Endothelial cell of umbilical vein (primary cell): ENCODE measurements around the gene NARS2. TPM values are rescaled to one million over a fixed set of nuclear protein-coding genes. Genes with fewer than 3 reads are reported as not detected.

ENCODE experiments used
- BruUV-seq: library from RNA; stranded (reverse); fragments of 400-500 nt; replicated peaks from 2 replicates; lab custom pipeline; 2021; lab: Mats Ljungman, UMichigan
- CTCF ChIA-PET: fragments of 300-600, 350-600 bp; sonication (Branson Sonifier 250); formaldehyde crosslinking; loops from one replicate; lab custom pipeline; 2021; ENCODE audit warnings: antibody characterized with exemption, inconsistent platforms; lab: Charles Lee
- POLR2A ChIA-PET: fragments of 300-600, 350-600 bp; sonication (Branson Sonifier 250); formaldehyde crosslinking; loops from one replicate; lab custom pipeline; 2021; ENCODE audit warnings: antibody characterized with exemption, inconsistent platforms; lab: Charles Lee
- DNase-seq: peaks from one replicate; pipeline ENCODE4 v3.0.0-alpha.2; 2011; ENCODE audit warnings: low read depth, low spot score
- FAIRE-seq: peaks from 2 replicates; lab custom pipeline; 2011; peaks lifted over from hg19 to GRCh38; lab: Jason Lieb, UNC
- H2AFZ ChIP-seq: 2 replicates; pipeline ENCODE4 v1.6.0; 2012; ENCODE audit warnings: low read depth, low read length, control low read depth, inconsistent platforms
- H3K27ac ChIP-seq: 2 replicates; pipeline ENCODE4 v1.5.1; 2011; ENCODE audit warnings: low read depth, mild to moderate bottlenecking, control low read depth, low read length, moderate library complexity; ENCODE audit not compliant: insufficient read depth
- H3K27me3 ChIP-seq, 2 experiments: 2 replicates each; pipeline versions ENCODE4 v1.6.0 to v1.6.1; 2011; ENCODE audit warnings: low read length in 2 of 2, mixed read lengths in 1 of 2; ENCODE audit not compliant: control insufficient read depth in 2 of 2, insufficient read depth in 2 of 2
- H3K36me3 ChIP-seq, 2 experiments: 2 replicates in 1 of 2; 3 replicates in 1 of 2; pipeline ENCODE4 v1.5.1; 2011; ENCODE audit warnings: low read length in 2 of 2, mild to moderate bottlenecking in 1 of 2, moderate library complexity in 1 of 2; ENCODE audit not compliant: control insufficient read depth in 2 of 2, insufficient read depth in 2 of 2; ENCODE audit errors: extremely low read depth in 1 of 2
- H3K4me1 ChIP-seq: 3 replicates; pipeline ENCODE4 v1.5.1; 2011; ENCODE audit warnings: mild to moderate bottlenecking, low read length; ENCODE audit not compliant: control insufficient read depth, insufficient read depth; ENCODE audit errors: extremely low read depth
- H3K4me2 ChIP-seq: 2 replicates; pipeline ENCODE4 v1.6.1; 2011; ENCODE audit warnings: low read length, control low read depth, mixed read lengths; ENCODE audit not compliant: insufficient read depth
- H3K4me3 ChIP-seq, 3 experiments: fragments of 200-600 bp in 1 of 3; sonication (generic), shearing (Covaris generic) in 1 of 3; replicated peaks in 1 of 3; 2 replicates each; pipeline ENCODE4 v1.5.1; 2011 to 2016; ENCODE audit warnings: control low read depth in 3 of 3, low read length in 3 of 3, mild to moderate bottlenecking in 2 of 3, inconsistent platforms in 1 of 3, low read depth in 1 of 3, moderate library complexity in 1 of 3; ENCODE audit not compliant: insufficient read depth in 1 of 3
- H3K79me2 ChIP-seq: 2 replicates; pipeline ENCODE4 v1.6.0; 2012; ENCODE audit warnings: low read length, inconsistent platforms; ENCODE audit not compliant: control insufficient read depth, insufficient read depth
- H3K9ac ChIP-seq: replicated peaks from 2 replicates; pipeline ENCODE3; 2011; ENCODE audit warnings: low read length, control low read depth; ENCODE audit not compliant: insufficient read depth; ENCODE audit errors: extremely low read depth
- H3K9me1 ChIP-seq: replicated peaks from 3 replicates; pipeline ENCODE4 v1.6.0; 2011; ENCODE audit warnings: mild to moderate bottlenecking, low read length; ENCODE audit not compliant: control insufficient read depth, insufficient read depth; ENCODE audit errors: extremely low read depth
- H3K9me3 ChIP-seq: replicated peaks from 2 replicates; pipeline ENCODE4 v1.5.1; 2012; ENCODE audit warnings: low read length, inconsistent platforms; ENCODE audit not compliant: control insufficient read depth, insufficient read depth
- H4K20me1 ChIP-seq: replicated peaks from 2 replicates; pipeline ENCODE3; 2011; ENCODE audit warnings: mild to moderate bottlenecking, low read length; ENCODE audit not compliant: control insufficient read depth, insufficient read depth; ENCODE audit errors: extremely low read depth
- EZH2 ChIP-seq: IDR thresholded peaks from 2 replicates; pipeline ENCODE4 v1.6.1; 2012; ENCODE audit warnings: borderline replicate concordance, low read depth, mild to moderate bottlenecking, moderate library complexity, low read length, inconsistent platforms; ENCODE audit not compliant: severe bottlenecking
- FOS ChIP-seq: IDR thresholded peaks from 2 replicates; pipeline ENCODE4 v1.6.1; 2011; ENCODE audit warnings: mild to moderate bottlenecking, low read length, moderate library complexity, borderline replicate concordance; ENCODE audit not compliant: insufficient read depth
- GATA2 ChIP-seq: IDR thresholded peaks from 2 replicates; pipeline ENCODE4 v1.7.0; 2011; ENCODE audit warnings: low read depth, mild to moderate bottlenecking, moderate library complexity, mixed read lengths, low read length; ENCODE audit not compliant: insufficient read length, insufficient read depth
- JUN ChIP-seq: IDR thresholded peaks from 2 replicates; pipeline ENCODE4 v1.6.1; 2011; ENCODE audit warnings: borderline replicate concordance, low read depth; ENCODE audit not compliant: insufficient read length, insufficient read depth
- MYC ChIP-seq: IDR thresholded peaks from one replicate; pipeline ENCODE4 v1.6.1; 2011; ENCODE audit warnings: mild to moderate bottlenecking, low read depth, low read length
- POLR2A ChIP-seq: IDR thresholded peaks from 2 replicates; pipeline ENCODE4 v1.6.1; 2012; ENCODE audit warnings: low read depth, mild to moderate bottlenecking, control low read depth, low read length
- POLR2AphosphoS5 ChIP-seq: IDR thresholded peaks from 2 replicates; pipeline ENCODE4 v1.6.1; 2012; ENCODE audit warnings: low read depth, mild to moderate bottlenecking, control low read depth, low read length, moderate library complexity; ENCODE audit not compliant: insufficient read depth
- dilution Hi-C: fragments of 300-500 bp; cut with MboI; formaldehyde crosslinking; loops from one replicate; pipeline ENCODE4 v1.15.0; 2019; ENCODE audit warnings: low sequenced_read_pairs; ENCODE audit not compliant: extremely low pct_ligation_motif_present
- intact Hi-C: fragments of 100-400 bp; cut with micrococcal nuclease; formaldehyde crosslinking; loops from one replicate; pipeline ENCODE4 v1.10.0; 2022
- polyA plus RNA-seq, 4 experiments: library from polyadenylated mRNA; depleted of rRNA in 3 of 4; stranded (reverse) in 3 of 4; unstranded in 1 of 4; fragments of >200 nt; gene quantifications; 2 replicates each; pipeline versions ENCODE4 v1.2.1 to v1.2.3, GENCODE V29; 2011 to 2012; ENCODE audit warnings: missing spikeins in 1 of 4
- total RNA-seq: library from RNA; stranded (reverse); gene quantifications from 2 replicates; pipeline ENCODE4 v1.2.3, GENCODE V29; 2021
- TF ChIP-seq, protein P1 (sequence below): IDR thresholded peaks from 2 replicates; pipeline ENCODE4 v1.6.1; 2011; ENCODE audit not compliant: insufficient read depth, insufficient read length
- TF ChIP-seq, protein P2 (sequence below), 2 donors: IDR thresholded peaks; 1 replicate in 1 of 2; 2 replicates in 1 of 2; pipeline ENCODE4 v1.5.1; 2011; ENCODE audit warnings: low read length in 2 of 2, mild to moderate bottlenecking in 2 of 2, moderate library complexity in 2 of 2, control low read depth in 1 of 2, inconsistent platforms in 1 of 2, low read depth in 1 of 2; ENCODE audit not compliant: insufficient read depth in 1 of 2; ENCODE audit errors: extremely low read depth in 1 of 2

Gene NARS2
- total and polyA plus RNA-seq, 2 donors (not counting 3 experiments of a cell fraction or from before 2014, with no cell fraction given) = 6.9 to 16.7 TPM

DNA sequence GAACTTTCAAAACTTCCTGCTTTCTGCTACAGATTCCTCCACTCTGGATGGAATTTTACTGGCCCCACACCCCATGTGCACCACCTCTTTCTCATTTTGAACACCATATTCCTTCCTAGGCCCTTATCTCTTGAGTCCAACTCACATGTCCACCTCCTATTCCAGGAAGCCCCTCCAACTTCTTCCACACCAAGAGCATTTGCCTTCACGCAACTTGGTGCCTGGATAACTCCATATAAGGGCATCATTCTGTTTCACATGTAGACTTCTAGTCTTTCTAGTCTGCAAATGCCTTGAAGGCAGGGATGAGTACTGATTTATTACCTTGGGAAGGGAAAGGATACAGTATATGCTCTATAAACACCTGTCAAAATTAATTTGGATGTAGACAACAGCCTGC is 174.5 kb downstream of the NARS2 start:
- intact Hi-C loops = no loop called here
- POLR2A ChIA-PET = no interaction called here
- H3K4me3 ChIP-seq = no peak overlapping the region
- BruUV-seq = no TSS peak
- no peaks in the 10 kb centered on the region for H3K9me1 ChIP-seq
- H3K9ac ChIP-seq = no peak overlapping the region
- DNase-seq (no peak), FAIRE-seq (no peak)
- CTCF ChIA-PET = interaction anchor here (3.1 kb wide), 1 partner anchor 16 kb away, joined by 10 read pairs; no protein-coding TSS in a partner anchor
- no peaks in the 10 kb centered on the region for H3K9me3 ChIP-seq
- no peak overlapping the region for H3K27ac ChIP-seq
- no peaks in the 10 kb centered on the region for H3K27me3 ChIP-seq
- H3K4me2 ChIP-seq = no peak overlapping the region
- TF ChIP-seq EZH2 (no peak), GATA2 (no peak)
- TF ChIP-seq, protein P1, sequence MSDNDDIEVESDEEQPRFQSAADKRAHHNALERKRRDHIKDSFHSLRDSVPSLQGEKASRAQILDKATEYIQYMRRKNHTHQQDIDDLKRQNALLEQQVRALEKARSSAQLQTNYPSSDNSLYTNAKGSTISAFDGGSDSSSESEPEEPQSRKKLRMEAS = no peak
- peaks cover 14% of the 10 kb centered on the region for H4K20me1 ChIP-seq
- H2AFZ ChIP-seq = no peak overlapping the region
- dilution Hi-C loops = no loop called here
- no peaks in the 10 kb centered on the region for H3K36me3 ChIP-seq
- H3K79me2 ChIP-seq = peaks cover 75% of the 10 kb centered on the region
- no peaks in the 10 kb centered on the region for H3K4me1 ChIP-seq

DNA sequence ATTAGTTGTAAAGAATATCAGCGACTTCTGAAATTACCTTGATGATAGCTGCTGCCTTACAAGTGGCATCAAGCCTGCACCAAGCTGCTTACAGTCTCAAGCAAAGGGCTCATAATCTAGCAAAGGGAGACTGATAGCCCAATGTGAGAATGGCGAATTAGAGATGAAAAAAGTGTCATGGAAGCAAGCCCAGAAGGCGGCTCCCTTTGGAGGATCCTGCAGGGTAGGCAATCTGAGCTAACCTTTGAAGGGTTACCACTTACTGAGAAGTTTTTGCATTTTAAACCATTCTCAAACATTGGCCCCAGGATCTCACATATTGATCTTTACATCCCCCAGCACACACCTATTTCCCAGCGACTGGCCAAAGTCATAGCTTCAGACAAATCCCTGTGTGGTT is 175.5 kb downstream of the NARS2 start:
- Histone ChIP-seq H3K4me3 (no peak overlapping the region), H3K27ac (no peak overlapping the region), H3K9ac (no peak overlapping the region), H2AFZ (no peak overlapping the region), H3K36me3 (no peaks in the 10 kb centered on the region), H3K4me1 (no peaks in the 10 kb centered on the region), H4K20me1 (peaks cover 14% of the 10 kb centered on the region), H3K9me1 (no peaks in the 10 kb centered on the region), H3K9me3 (no peaks in the 10 kb centered on the region), H3K4me2 (no peak overlapping the region), H3K79me2 (peaks cover 77% of the 10 kb centered on the region), H3K27me3 (no peaks in the 10 kb centered on the region)
- ChIA-PET CTCF (interaction anchor here (1.0 to 3.1 kb wide), 4 partner anchors 17 to 171 kb away, joined by 3 to 10 read pairs (median 4); no protein-coding TSS in a partner anchor), POLR2A (no interaction called here)
- FAIRE-seq (no peak), DNase-seq (no peak)
- dilution Hi-C loops = no loop called here
- no TSS peak for BruUV-seq
- TF ChIP-seq FOS (no peak), MYC (no peak), GATA2 (no peak), EZH2 (no peak), POLR2AphosphoS5 (no peak), JUN (no peak), POLR2A (no peak)
- TF ChIP-seq, protein P1 = no peak
- TF ChIP-seq, protein P2, sequence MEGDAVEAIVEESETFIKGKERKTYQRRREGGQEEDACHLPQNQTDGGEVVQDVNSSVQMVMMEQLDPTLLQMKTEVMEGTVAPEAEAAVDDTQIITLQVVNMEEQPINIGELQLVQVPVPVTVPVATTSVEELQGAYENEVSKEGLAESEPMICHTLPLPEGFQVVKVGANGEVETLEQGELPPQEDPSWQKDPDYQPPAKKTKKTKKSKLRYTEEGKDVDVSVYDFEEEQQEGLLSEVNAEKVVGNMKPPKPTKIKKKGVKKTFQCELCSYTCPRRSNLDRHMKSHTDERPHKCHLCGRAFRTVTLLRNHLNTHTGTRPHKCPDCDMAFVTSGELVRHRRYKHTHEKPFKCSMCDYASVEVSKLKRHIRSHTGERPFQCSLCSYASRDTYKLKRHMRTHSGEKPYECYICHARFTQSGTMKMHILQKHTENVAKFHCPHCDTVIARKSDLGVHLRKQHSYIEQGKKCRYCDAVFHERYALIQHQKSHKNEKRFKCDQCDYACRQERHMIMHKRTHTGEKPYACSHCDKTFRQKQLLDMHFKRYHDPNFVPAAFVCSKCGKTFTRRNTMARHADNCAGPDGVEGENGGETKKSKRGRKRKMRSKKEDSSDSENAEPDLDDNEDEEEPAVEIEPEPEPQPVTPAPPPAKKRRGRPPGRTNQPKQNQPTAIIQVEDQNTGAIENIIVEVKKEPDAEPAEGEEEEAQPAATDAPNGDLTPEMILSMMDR (IDR thresholded peaks at IDR 0.05; ENCODE audit: extremely low read depth in 1 of 2, insufficient read depth in 1 of 2, low read depth in 1 of 2, low read length in 2 of 2) = no peak
- intact Hi-C loops = no loop called here
